Heart right ventricle (tissue), 16 donors: ENCODE results near the gene MT3. TPM values are rescaled to one million over a fixed set of nuclear protein-coding genes. Genes with fewer than 3 reads are reported as not detected.

Experiments used
- ATAC-seq, 8 donors: fragments of 200-7000 bp; cut with Tn5 transposase; one replicate each; pipeline ENCODE4 v1.9.1; 2020; ENCODE audit warnings: mild to moderate bottlenecking in 8 of 8, moderate library complexity in 8 of 8, moderate number of reproducible peaks in 1 of 8
- DNase-seq, 2 donors: peaks; one replicate each; pipeline ENCODE4 v3.0.0-alpha.2; 2020
- H3K27ac ChIP-seq, 10 donors: fragments of 200-600 bp; sonication (generic) in 2 of 10; one replicate each; pipeline versions ENCODE4 v1.5.0 to v1.8.0; 2020 to 2022; ENCODE audit warnings: mild to moderate bottlenecking in 3 of 10
- H3K27me3 ChIP-seq, 7 donors: fragments of 200-600 bp; one replicate each; pipeline ENCODE4 v1.8.0; 2021 to 2022; ENCODE audit warnings: mild to moderate bottlenecking in 2 of 7
- H3K36me3 ChIP-seq, 9 donors: fragments of 200-600 bp; sonication (generic) in 1 of 9; one replicate each; pipeline versions ENCODE4 v1.5.0 to v1.8.0; 2020 to 2022; ENCODE audit warnings: mild to moderate bottlenecking in 2 of 9
- H3K4me1 ChIP-seq, 9 donors: fragments of 200-600 bp; sonication (generic) in 1 of 9; one replicate each; pipeline versions ENCODE4 v1.5.0 to v1.8.0; 2020 to 2022; ENCODE audit warnings: mild to moderate bottlenecking in 4 of 9
- H3K4me3 ChIP-seq, 10 donors: fragments of 200-600 bp; sonication (generic) in 2 of 10; one replicate each; pipeline versions ENCODE4 v1.5.0 to v1.8.0; 2020 to 2022; ENCODE audit warnings: mild to moderate bottlenecking in 7 of 10, moderate library complexity in 2 of 10
- H3K9me3 ChIP-seq, 11 donors: fragments of 200-600 bp in 10 of 11; sonication (generic) in 2 of 11; one replicate each; pipeline versions ENCODE4 v1.5.0 to v1.8.0; 2013 to 2022; ENCODE audit warnings: mild to moderate bottlenecking in 2 of 11, control low read depth in 1 of 11, moderate library complexity in 1 of 11
- WGBS, 2 donors: extraction: QIAGEN DNeasy Blood & Tissue Kit; methylation state at CpG; one replicate each; pipeline ENCODE4 v1.1.7; 2013; ENCODE audit warnings: inconsistent platforms in 1 of 2; 5-methylcytosine and 5-hydroxymethylcytosine counted together
- intact Hi-C, 10 donors: fragments of 100-400 bp; cut with DNase I; formaldehyde crosslinking; loops; one replicate each; pipeline versions ENCODE4 v1.11.1 to v1.14.2; 2022
- polyA plus RNA-seq, 2 donors: library from polyadenylated mRNA; stranded (reverse); fragments of 200-250 nt; gene quantifications; one replicate each; pipeline ENCODE4 v1.2.3, GENCODE V29; 2013
- total RNA-seq, 10 donors: library from RNA; stranded (reverse); fragmentation: NEBNext Ultra II Directional in 3 of 10; extraction: Animal tissue kit (Norgen Biotek cat#: 25700) in 3 of 10; gene quantifications; one replicate each; pipeline versions ENCODE4 v1.2.1 to v1.2.4, GENCODE V29; 2021 to 2023
- TF ChIP-seq, protein P1 (sequence below), 9 donors: fragments of 200-600 bp; sonication (generic) in 2 of 9; IDR thresholded peaks; one replicate each; pipeline versions ENCODE4 v1.5.0 to v1.8.0; 2021 to 2022; ENCODE audit warnings: antibody characterized with exemption in 9 of 9, mild to moderate bottlenecking in 5 of 9, moderate library complexity in 1 of 9
- donor health status: Arrhythmogenic right ventricular cardiomyopathy.
- donor health status: ischemic (EF 13 %, LVEDD 7.1; RV severe dilation, severe dysfunction).
- donor health status: healthy with polysubstance abuse.
- donor health status: DM: no; HTN: yes; CAD: no.
- donor health status: DM: no; HTN: no; CAD: no.
- donor health status: ischemic (EF 25% LVEDD 6.9; RV normal size, moderate dysfunction).
- donor health status: ischemic (EF 25% LVEDD 5.7; RV mildly dilated, moderate dysfunction).
- donor health status: healthy.
- donor health status: DM: yes; HTN: yes; CAD: no.
- donor health status: Ischemic cardiomyopathy.
- donor health status: ischemic (EF 35%, LVEDD 5.7; RV mildly dilated, moderate dysfunction).
- donor health status: nonischemic (EF 11% LVEDD 7.7; RV severe dilation, severe dysfunction).
- donor health status: DM: yes; HTN: yes; CAD: no.
- donor health status: PGD.
- donor health status: ischemic (EF 29% LVEDD 5.4; RV normal size, mild dysfunction).
- donor health status: nonischemic (EF 23%, LVEDD 6.1; RV moderate dilation, normal function).

Gene MT3
- total and polyA plus RNA-seq, 12 donors, result 1.9 to 29.8 (median 4.4) TPM

GRCh38 chr16:56551796-56552738, 37.3 kb upstream of the MT3 start:
- TF ChIP-seq, protein P1, sequence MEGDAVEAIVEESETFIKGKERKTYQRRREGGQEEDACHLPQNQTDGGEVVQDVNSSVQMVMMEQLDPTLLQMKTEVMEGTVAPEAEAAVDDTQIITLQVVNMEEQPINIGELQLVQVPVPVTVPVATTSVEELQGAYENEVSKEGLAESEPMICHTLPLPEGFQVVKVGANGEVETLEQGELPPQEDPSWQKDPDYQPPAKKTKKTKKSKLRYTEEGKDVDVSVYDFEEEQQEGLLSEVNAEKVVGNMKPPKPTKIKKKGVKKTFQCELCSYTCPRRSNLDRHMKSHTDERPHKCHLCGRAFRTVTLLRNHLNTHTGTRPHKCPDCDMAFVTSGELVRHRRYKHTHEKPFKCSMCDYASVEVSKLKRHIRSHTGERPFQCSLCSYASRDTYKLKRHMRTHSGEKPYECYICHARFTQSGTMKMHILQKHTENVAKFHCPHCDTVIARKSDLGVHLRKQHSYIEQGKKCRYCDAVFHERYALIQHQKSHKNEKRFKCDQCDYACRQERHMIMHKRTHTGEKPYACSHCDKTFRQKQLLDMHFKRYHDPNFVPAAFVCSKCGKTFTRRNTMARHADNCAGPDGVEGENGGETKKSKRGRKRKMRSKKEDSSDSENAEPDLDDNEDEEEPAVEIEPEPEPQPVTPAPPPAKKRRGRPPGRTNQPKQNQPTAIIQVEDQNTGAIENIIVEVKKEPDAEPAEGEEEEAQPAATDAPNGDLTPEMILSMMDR (IDR thresholded peaks at IDR 0.05), result no peak
- ATAC-seq, result peak in 7 of 8 donors; percentile 61 to 90 (median 75)

GRCh38 chr16:56554441-56554840, 34.9 kb upstream of the MT3 start:
- Histone ChIP-seq H3K36me3 (no peaks in the 10 kb centered on the region), H3K4me1 (peaks cover 0 to 13% (median 8%) of the 10 kb centered on the region in 9 donors), H3K27ac (no peak overlapping the region), H3K9me3 (no peaks in the 10 kb centered on the region), H3K4me3 (no peak overlapping the region), H3K27me3 (peaks cover 0 to 24% (median 0%) of the 10 kb centered on the region in 7 donors)
- TF ChIP-seq, protein P1 (IDR thresholded peaks at IDR 0.05), result no peak
- ATAC-seq (no peak), DNase-seq (no peak)
- 91 to 93% methylated on average over 10 of the region's 10 CpGs for WGBS, 2 donors
- intact Hi-C loops, result no loop called here

More at GRCh38 chr16:56551796-56552738, 37.3 kb upstream of the MT3 start:
- WGBS, 2 donors, result 28 to 31% methylated on average over 11 of the region's 11 CpGs
- Histone ChIP-seq H3K27ac (peak overlapping the region in 3 of 10 donors; percentile 7 to 19 (median 10)), H3K27me3 (peaks cover 0 to 22% (median 0%) of the 10 kb centered on the region in 7 donors), H3K4me3 (no peak overlapping the region), H3K9me3 (no peaks in the 10 kb centered on the region), H3K36me3 (no peaks in the 10 kb centered on the region), H3K4me1 (peaks cover 0 to 16% (median 11%) of the 10 kb centered on the region in 9 donors)
- peak in 1 of 2 donors; percentile 24 for DNase-seq
- intact Hi-C loops, result no loop called here

GRCh38 chr16:56558024-56558747, 31.1 kb upstream of the MT3 start:
- no peak overlapping the region for H3K4me3 ChIP-seq
- intact Hi-C loops, result no loop called here
- no peaks in the 10 kb centered on the region for H3K4me1 ChIP-seq
- ATAC-seq, result no peak
- H3K36me3 ChIP-seq, result no peaks in the 10 kb centered on the region
- H3K27ac ChIP-seq, result no peak overlapping the region
- DNase-seq, result no peak
- TF ChIP-seq, protein P1 (IDR thresholded peaks at IDR 0.05), result no peak
- H3K9me3 ChIP-seq, result no peaks in the 10 kb centered on the region
- WGBS, 2 donors, result 71 to 73% methylated on average over 8 of the region's 8 CpGs
- peaks cover 0 to 24% (median 0%) of the 10 kb centered on the region in 7 donors for H3K27me3 ChIP-seq

DNA sequence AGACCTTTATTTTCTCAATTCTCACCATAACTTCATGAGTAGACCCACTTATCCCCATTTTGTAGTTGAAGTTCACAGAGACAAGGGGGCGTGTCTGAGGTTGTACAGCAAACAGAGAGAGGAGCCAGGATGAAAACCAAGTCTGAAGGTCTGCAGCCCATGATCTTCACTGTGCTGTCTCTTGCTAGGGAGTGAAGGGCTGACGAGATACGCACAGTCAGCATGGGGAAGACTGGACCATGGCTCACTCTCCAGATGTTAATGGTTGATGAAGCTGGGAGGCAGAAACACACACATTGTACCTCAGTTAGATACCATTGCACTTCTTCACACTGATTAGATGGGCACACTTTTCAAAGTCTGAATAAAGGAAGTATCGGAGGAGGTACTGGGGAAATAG, 30.2 kb upstream of the MT3 start:
- no peaks in the 10 kb centered on the region for H3K36me3 ChIP-seq
- no peaks in the 10 kb centered on the region for H3K9me3 ChIP-seq
- ATAC-seq (no peak), DNase-seq (no peak)
- no peaks in the 10 kb centered on the region for H3K4me1 ChIP-seq
- intact Hi-C loops, result no loop called here
- no peak overlapping the region for H3K4me3 ChIP-seq
- TF ChIP-seq, protein P1 (IDR thresholded peaks at IDR 0.05), result no peak
- H3K27me3 ChIP-seq, result peaks cover 0 to 20% (median 4%) of the 10 kb centered on the region in 7 donors
- no peak overlapping the region for H3K27ac ChIP-seq
- WGBS, 2 donors, result 86 to 92% methylated on average over 4 of the region's 4 CpGs
